ENCODE results near the gene LIPH. TPM values are rescaled to one million over a fixed set of nuclear protein-coding genes. Genes with fewer than 3 reads are reported as not detected.
"Not testable (repeated sequence)": the region's sequence is repeated elsewhere in the genome, so short reads cannot be mapped to it uniquely, and the experiment has no call there.

LIPH gene
- total and polyA plus RNA-seq, 4 experiments from 2014 or later = not detected

- H3K9me3 Mint-ChIP-seq; intact Hi-C loops (cut with micrococcal nuclease); H3K4me1 ChIP-seq (ENCODE audit: insufficient read depth, low read length); CTCF ChIA-PET (ENCODE audit: partially characterized antibody); H3K36me3 ChIP-seq (ENCODE audit: insufficient read depth, low read length); H3K4me3 ChIP-seq (ENCODE audit: low read length in 2 of 2); POLR2A ChIA-PET (ENCODE audit: partially characterized antibody); H3K9me3 ChIP-seq (ENCODE audit: control insufficient read depth in 1 of 2, low read length in 2 of 2); DNase-seq; H3K27me3 Mint-ChIP-seq; H3K27ac ChIP-seq (ENCODE audit: low read depth, low read length); H3K4me3 Mint-ChIP-seq; H3K27me3 ChIP-seq (ENCODE audit: insufficient read depth, low read length); H3K27ac Mint-ChIP-seq; H3K4me1 Mint-ChIP-seq: not testable (repeated sequence)
- peaks cover 20 to 44% of the 10 kb centered on the region in 2 donors for H3K36me3 Mint-ChIP-seq
Measured at GRCh38 chr3:185474922-185475321, 77.5 kb downstream of the LIPH start.

DNA sequence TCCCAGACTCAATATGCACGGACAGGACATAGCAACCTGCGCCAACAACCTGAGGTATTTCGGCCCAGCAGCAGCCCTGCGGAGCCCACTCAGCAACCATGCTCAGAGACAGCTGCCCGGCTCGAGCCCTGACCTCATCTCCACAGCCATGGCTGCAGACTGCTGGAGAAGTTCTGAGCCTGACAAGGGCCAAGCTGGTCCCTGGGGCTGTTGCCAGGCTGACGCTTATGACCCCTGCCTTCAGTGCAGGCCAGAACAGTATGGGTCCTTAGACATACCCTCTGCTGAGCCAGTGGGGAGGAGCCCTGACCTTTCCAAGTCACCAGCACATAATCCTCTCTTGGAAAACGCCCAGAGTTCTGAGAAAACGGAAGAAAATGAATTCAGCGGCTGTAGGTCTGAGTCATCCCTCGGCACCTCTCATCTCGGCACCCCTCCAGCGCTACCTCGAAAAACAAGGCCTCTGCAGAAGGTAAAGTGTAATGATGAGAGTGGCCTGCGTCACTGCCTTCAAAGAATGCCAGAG is 79.0 kb downstream of the LIPH start:
- no peak for DNase-seq
- Histone ChIP-seq H3K4me1 (ENCODE audit: insufficient read depth, low read length) (no peaks in the 10 kb centered on the region), H3K9me3 (ENCODE audit: control insufficient read depth in 1 of 2, low read length in 2 of 2) (no peaks in the 10 kb centered on the region), H3K36me3 (ENCODE audit: insufficient read depth, low read length) (no peaks in the 10 kb centered on the region), H3K27me3 (ENCODE audit: insufficient read depth, low read length) (no peaks in the 10 kb centered on the region), H3K4me3 (ENCODE audit: low read length in 2 of 2) (no peak overlapping the region), H3K27ac (ENCODE audit: low read depth, low read length) (no peak overlapping the region)
- H3K27me3 Mint-ChIP-seq = no peaks in the 10 kb centered on the region
- H3K36me3 Mint-ChIP-seq = peaks cover 15 to 36% of the 10 kb centered on the region in 2 donors
- CTCF ChIA-PET (ENCODE audit: partially characterized antibody) = no interaction called here
- H3K9me3 Mint-ChIP-seq = no peaks in the 10 kb centered on the region
- intact Hi-C loops (cut with micrococcal nuclease) = no loop called here
- no peak overlapping the region for H3K27ac Mint-ChIP-seq
- POLR2A ChIA-PET (ENCODE audit: partially characterized antibody) = no interaction called here
- no peaks in the 10 kb centered on the region for H3K4me1 Mint-ChIP-seq
- H3K4me3 Mint-ChIP-seq = no peak overlapping the region

GRCh38 chr3:185470323-185470722 is 82.1 kb downstream of the LIPH start:
- no peak overlapping the region for H3K27ac ChIP-seq (ENCODE audit: low read depth, low read length)
- POLR2A ChIA-PET (ENCODE audit: partially characterized antibody) = no interaction called here
- no peak overlapping the region for H3K27ac Mint-ChIP-seq
- H3K4me1 Mint-ChIP-seq = no peaks in the 10 kb centered on the region
- H3K27me3 Mint-ChIP-seq = no peaks in the 10 kb centered on the region
- no peaks in the 10 kb centered on the region for H3K27me3 ChIP-seq (ENCODE audit: insufficient read depth, low read length)
- no peaks in the 10 kb centered on the region for H3K9me3 ChIP-seq (ENCODE audit: control insufficient read depth in 1 of 2, low read length in 2 of 2)
- no peak for DNase-seq
- H3K36me3 Mint-ChIP-seq = peaks cover 12 to 34% of the 10 kb centered on the region in 2 donors
- no peaks in the 10 kb centered on the region for H3K9me3 Mint-ChIP-seq
- no peaks in the 10 kb centered on the region for H3K4me1 ChIP-seq (ENCODE audit: insufficient read depth, low read length)
- CTCF ChIA-PET (ENCODE audit: partially characterized antibody) = no interaction called here
- intact Hi-C loops (cut with micrococcal nuclease) = no loop called here
- H3K4me3 ChIP-seq (ENCODE audit: low read length in 2 of 2) = no peak overlapping the region
- H3K4me3 Mint-ChIP-seq = no peak overlapping the region
- no peaks in the 10 kb centered on the region for H3K36me3 ChIP-seq (ENCODE audit: insufficient read depth, low read length)

DNA sequence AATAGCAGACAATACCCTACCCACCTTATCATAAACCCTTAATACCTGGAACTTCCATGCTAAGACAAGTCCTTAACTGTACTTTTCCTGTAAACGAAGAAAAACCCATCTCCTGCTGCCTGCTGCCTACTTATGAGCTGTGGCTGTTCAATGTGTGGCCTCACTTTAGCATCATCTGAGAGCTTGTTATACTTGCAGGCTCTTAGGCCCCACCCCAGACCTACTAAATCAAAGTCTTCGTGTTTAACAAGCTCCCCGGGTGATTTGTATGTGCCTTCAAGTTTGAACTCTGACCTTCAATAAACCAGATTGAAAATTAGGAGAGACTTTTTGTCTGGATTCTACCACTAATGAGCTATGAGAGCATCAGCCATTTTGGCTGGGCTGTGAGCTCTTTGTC is 82.8 kb downstream of the LIPH start:
- Histone ChIP-seq H3K4me3 (ENCODE audit: low read length in 2 of 2) (no peak overlapping the region), H3K27ac (ENCODE audit: low read depth, low read length) (no peak overlapping the region), H3K27me3 (ENCODE audit: insufficient read depth, low read length) (no peaks in the 10 kb centered on the region), H3K4me1 (ENCODE audit: insufficient read depth, low read length) (no peaks in the 10 kb centered on the region), H3K36me3 (ENCODE audit: insufficient read depth, low read length) (no peaks in the 10 kb centered on the region), H3K9me3 (ENCODE audit: control insufficient read depth in 1 of 2, low read length in 2 of 2) (no peaks in the 10 kb centered on the region)
- Mint-ChIP-seq H3K4me1 (no peaks in the 10 kb centered on the region), H3K36me3 (peaks cover 7 to 28% of the 10 kb centered on the region in 2 donors), H3K27ac (peak overlapping the region in 2 of 7 donors; percentile 16 to 45), H3K4me3 (no peak overlapping the region), H3K9me3 (no peaks in the 10 kb centered on the region), H3K27me3 (no peaks in the 10 kb centered on the region)
- ChIA-PET CTCF (ENCODE audit: partially characterized antibody) (interaction anchor here (0.7 kb wide), 1 partner anchor 9 kb away, joined by 3 read pairs; no protein-coding TSS in a partner anchor), POLR2A (ENCODE audit: partially characterized antibody) (no interaction called here)
- no peak for DNase-seq
- intact Hi-C loops (cut with micrococcal nuclease) = no loop called here

- H3K4me1 ChIP-seq (ENCODE audit: insufficient read depth, low read length); intact Hi-C loops (cut with micrococcal nuclease); H3K4me1 Mint-ChIP-seq; H3K4me3 ChIP-seq (ENCODE audit: low read length in 2 of 2); H3K4me3 Mint-ChIP-seq; H3K9me3 ChIP-seq (ENCODE audit: control insufficient read depth in 1 of 2, low read length in 2 of 2); H3K9me3 Mint-ChIP-seq; H3K27me3 ChIP-seq (ENCODE audit: insufficient read depth, low read length); H3K36me3 ChIP-seq (ENCODE audit: insufficient read depth, low read length); CTCF ChIA-PET (ENCODE audit: partially characterized antibody); H3K27ac ChIP-seq (ENCODE audit: low read depth, low read length); POLR2A ChIA-PET (ENCODE audit: partially characterized antibody); H3K27me3 Mint-ChIP-seq; DNase-seq: not testable (repeated sequence)
- H3K36me3 Mint-ChIP-seq = peaks cover 0 to 19% of the 10 kb centered on the region in 2 donors
- H3K27ac Mint-ChIP-seq = peak overlapping the region in 1 of 7 donors; percentile 77
Measured at GRCh38 chr3:185466123-185466522, 86.3 kb downstream of the LIPH start.

- no peaks in the 10 kb centered on the region for H3K4me1 ChIP-seq (ENCODE audit: insufficient read depth, low read length)
- ChIA-PET CTCF (ENCODE audit: partially characterized antibody) (no interaction called here), POLR2A (ENCODE audit: partially characterized antibody) (no interaction called here)
- DNase-seq = no peak
- Mint-ChIP-seq H3K36me3 (peaks cover 0 to 19% of the 10 kb centered on the region in 2 donors), H3K27me3 (no peaks in the 10 kb centered on the region), H3K27ac (peak overlapping the region in 1 of 7 donors; percentile 37), H3K4me3 (no peak overlapping the region), H3K4me1 (no peaks in the 10 kb centered on the region), H3K9me3 (no peaks in the 10 kb centered on the region)
- H3K27me3 ChIP-seq (ENCODE audit: insufficient read depth, low read length) = no peaks in the 10 kb centered on the region
- H3K9me3 ChIP-seq (ENCODE audit: control insufficient read depth in 1 of 2, low read length in 2 of 2) = no peaks in the 10 kb centered on the region
- H3K36me3 ChIP-seq (ENCODE audit: insufficient read depth, low read length) = no peaks in the 10 kb centered on the region
- no peak overlapping the region for H3K4me3 ChIP-seq (ENCODE audit: low read length in 2 of 2)
- intact Hi-C loops (cut with micrococcal nuclease) = no loop called here
- H3K27ac ChIP-seq (ENCODE audit: low read depth, low read length) = no peak overlapping the region
Measured at GRCh38 chr3:185465471-185465870, 86.9 kb downstream of the LIPH start.

DNA sequence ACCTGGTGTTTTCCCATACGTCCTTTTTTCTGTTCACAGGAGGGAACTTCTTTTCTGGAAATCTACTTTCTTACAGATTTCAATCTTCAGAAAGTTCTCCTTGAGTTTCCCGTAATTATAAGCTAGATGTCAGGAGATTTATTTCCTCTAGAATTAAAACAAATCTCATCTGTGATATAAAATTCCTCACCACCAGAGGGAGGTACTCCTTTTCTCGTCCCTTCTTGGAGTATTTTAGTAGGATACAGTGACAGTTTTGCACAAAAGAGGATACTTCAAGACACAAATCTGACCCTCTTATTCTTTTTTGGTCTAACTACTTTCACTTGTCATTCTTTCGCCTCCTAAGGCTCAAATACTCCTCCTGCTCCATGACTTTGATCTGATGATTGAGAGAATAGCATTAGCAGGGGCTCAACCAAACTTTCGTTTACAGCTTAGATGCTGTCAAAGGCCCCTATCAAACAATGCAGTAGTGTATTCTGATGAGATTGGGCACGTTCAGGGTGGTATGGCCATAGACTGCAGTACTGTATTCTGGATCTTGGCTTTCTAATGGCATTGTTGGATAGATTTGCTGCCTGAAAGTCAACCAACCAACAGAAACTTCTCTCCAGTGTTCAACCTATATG is 91.6 kb downstream of the LIPH start:
- Histone ChIP-seq H3K36me3 (ENCODE audit: insufficient read depth, low read length) (no peaks in the 10 kb centered on the region), H3K4me3 (ENCODE audit: low read length in 2 of 2) (no peak overlapping the region), H3K9me3 (ENCODE audit: control insufficient read depth in 1 of 2, low read length in 2 of 2) (no peaks in the 10 kb centered on the region), H3K27me3 (ENCODE audit: insufficient read depth, low read length) (no peaks in the 10 kb centered on the region), H3K27ac (ENCODE audit: low read depth, low read length) (no peak overlapping the region), H3K4me1 (ENCODE audit: insufficient read depth, low read length) (no peaks in the 10 kb centered on the region)
- peaks cover 0 to 14% of the 10 kb centered on the region in 2 donors for H3K36me3 Mint-ChIP-seq
- H3K4me3 Mint-ChIP-seq = no peak overlapping the region
- no peak for DNase-seq
- POLR2A ChIA-PET (ENCODE audit: partially characterized antibody) = no interaction called here
- H3K27me3 Mint-ChIP-seq = no peaks in the 10 kb centered on the region
- H3K27ac Mint-ChIP-seq = no peak overlapping the region
- no peaks in the 10 kb centered on the region for H3K9me3 Mint-ChIP-seq
- CTCF ChIA-PET (ENCODE audit: partially characterized antibody) = no interaction called here
- no peaks in the 10 kb centered on the region for H3K4me1 Mint-ChIP-seq
- intact Hi-C loops (cut with micrococcal nuclease) = no loop called here

DNA sequence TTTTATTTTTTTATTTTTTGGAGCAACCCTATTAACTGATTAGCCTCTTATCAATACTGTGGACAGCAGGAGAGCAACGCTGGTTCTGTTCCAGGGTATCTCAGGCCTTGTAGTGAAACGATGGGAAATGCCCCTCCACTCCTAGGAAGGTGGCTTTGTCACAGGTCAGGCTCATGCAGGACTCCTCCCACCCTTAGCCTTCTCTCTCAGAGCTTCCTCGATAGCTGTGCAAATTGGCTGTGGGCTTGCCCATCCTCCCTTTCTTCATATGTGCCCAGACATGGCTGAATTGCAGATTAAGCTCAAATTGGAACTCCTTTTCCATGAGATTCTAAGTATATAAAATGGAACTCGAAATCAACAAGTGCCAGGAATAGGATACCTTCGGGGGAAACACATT is 92.1 kb downstream of the LIPH start:
- Mint-ChIP-seq H3K9me3 (no peaks in the 10 kb centered on the region), H3K27me3 (no peaks in the 10 kb centered on the region), H3K4me1 (no peaks in the 10 kb centered on the region), H3K36me3 (peaks cover 0 to 14% of the 10 kb centered on the region in 2 donors), H3K27ac (no peak overlapping the region), H3K4me3 (no peak overlapping the region)
- Histone ChIP-seq H3K27ac (ENCODE audit: low read depth, low read length) (no peak overlapping the region), H3K4me3 (ENCODE audit: low read length in 2 of 2) (no peak overlapping the region), H3K4me1 (ENCODE audit: insufficient read depth, low read length) (no peaks in the 10 kb centered on the region), H3K9me3 (ENCODE audit: control insufficient read depth in 1 of 2, low read length in 2 of 2) (no peaks in the 10 kb centered on the region), H3K36me3 (ENCODE audit: insufficient read depth, low read length) (no peaks in the 10 kb centered on the region), H3K27me3 (ENCODE audit: insufficient read depth, low read length) (no peaks in the 10 kb centered on the region)
- ChIA-PET POLR2A (ENCODE audit: partially characterized antibody) (no interaction called here), CTCF (ENCODE audit: partially characterized antibody) (no interaction called here)
- no peak for DNase-seq
- intact Hi-C loops (cut with micrococcal nuclease) = no loop called here
